Lower leg skin (tissue), 4 donors: ENCODE results near the gene UBR7. TPM values are rescaled to one million over a fixed set of nuclear protein-coding genes. Genes with fewer than 3 reads are reported as not detected.
A peak's percentile ranks its signal among the peaks of the same experiment; 100 is the strongest.
"Not testable (repeated sequence)": the region's sequence is repeated elsewhere in the genome, so short reads cannot be mapped to it uniquely, and the experiment has no call there.

Experiments
- DNase-seq, 2 donors: peaks; one replicate each; pipeline ENCODE4 v3.0.0-alpha.2; 2019; ENCODE audit warnings: low spot score in 2 of 2
- H3K4me3 ChIP-seq: fragments of 200-600 bp; sonication (generic); 2 replicates; pipeline ENCODE4 v1.5.1; 2017; ENCODE audit warnings: mild to moderate bottlenecking, low read depth; ENCODE audit not compliant: poor library complexity, severe bottlenecking
- POLR2A ChIP-seq, 2 donors: fragments of 450-650 bp; IDR thresholded peaks; one replicate each; pipeline ENCODE4 v1.6.1; 2016 to 2017; ENCODE audit warnings: antibody characterized with exemption in 2 of 2, mild to moderate bottlenecking in 1 of 2, moderate library complexity in 1 of 2
- WGBS, 2 donors: methylation state at CpG; one replicate each; pipeline ENCODE4 v1.1.5; 2018; 5-methylcytosine and 5-hydroxymethylcytosine counted together
- intact Hi-C: fragments of 100-400 bp; cut with DNase I; formaldehyde crosslinking; loops from one replicate; pipeline ENCODE4 v1.15.0; 2023; ENCODE audit warnings: low total_unique reads
- total RNA-seq, 4 donors: library from RNA; depleted of rRNA; stranded (reverse); fragments of >200 nt; gene quantifications; one replicate each; pipeline ENCODE4 v1.1.0, GENCODE V29; 2016
- TF ChIP-seq, protein P1 (sequence below), 3 donors: fragments of 450-650 bp; IDR thresholded peaks; one replicate each; pipeline ENCODE4 v1.5.1; 2016; ENCODE audit warnings: antibody characterized with exemption in 3 of 3, mild to moderate bottlenecking in 3 of 3, moderate library complexity in 2 of 3

The UBR7 gene
- total RNA-seq = 10 to 100 TPM; 20.3 to 36.5 (median 31.1) TPM

- peak within 1 kb of the TSS; percentile 74 for H3K4me3 ChIP-seq
- TF ChIP-seq, protein P1, sequence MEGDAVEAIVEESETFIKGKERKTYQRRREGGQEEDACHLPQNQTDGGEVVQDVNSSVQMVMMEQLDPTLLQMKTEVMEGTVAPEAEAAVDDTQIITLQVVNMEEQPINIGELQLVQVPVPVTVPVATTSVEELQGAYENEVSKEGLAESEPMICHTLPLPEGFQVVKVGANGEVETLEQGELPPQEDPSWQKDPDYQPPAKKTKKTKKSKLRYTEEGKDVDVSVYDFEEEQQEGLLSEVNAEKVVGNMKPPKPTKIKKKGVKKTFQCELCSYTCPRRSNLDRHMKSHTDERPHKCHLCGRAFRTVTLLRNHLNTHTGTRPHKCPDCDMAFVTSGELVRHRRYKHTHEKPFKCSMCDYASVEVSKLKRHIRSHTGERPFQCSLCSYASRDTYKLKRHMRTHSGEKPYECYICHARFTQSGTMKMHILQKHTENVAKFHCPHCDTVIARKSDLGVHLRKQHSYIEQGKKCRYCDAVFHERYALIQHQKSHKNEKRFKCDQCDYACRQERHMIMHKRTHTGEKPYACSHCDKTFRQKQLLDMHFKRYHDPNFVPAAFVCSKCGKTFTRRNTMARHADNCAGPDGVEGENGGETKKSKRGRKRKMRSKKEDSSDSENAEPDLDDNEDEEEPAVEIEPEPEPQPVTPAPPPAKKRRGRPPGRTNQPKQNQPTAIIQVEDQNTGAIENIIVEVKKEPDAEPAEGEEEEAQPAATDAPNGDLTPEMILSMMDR (IDR thresholded peaks at IDR 0.05) = no peak
- no peak for TF ChIP-seq POLR2A (IDR thresholded peaks at IDR 0.05)
- intact Hi-C loops = no loop called here
- WGBS, 2 donors = 0 to 1% methylated on average over 63 of the region's 65 CpGs
- DNase-seq = peak; percentile 95 to 99
These were observed at the start of gene UBR7, which contains the start of gene GON7 for GRCh38 chr14:93206793-93207467. UBR7 (plus strand) TSS chr14:93207256; CDS start chr14:93207292, 36 bp downstream. GON7 (minus strand) TSS chr14:93207065; CDS start chr14:93207037, 28 bp downstream.

- intact Hi-C loops, DNase-seq, H3K4me3 ChIP-seq: not testable (repeated sequence)
- 91 to 94% methylated on average over 7 of the region's 7 CpGs for WGBS, 2 donors
These were observed 48.7 kb upstream of the UBR7 start for GRCh38 chr14:93158349-93158748.

DNA sequence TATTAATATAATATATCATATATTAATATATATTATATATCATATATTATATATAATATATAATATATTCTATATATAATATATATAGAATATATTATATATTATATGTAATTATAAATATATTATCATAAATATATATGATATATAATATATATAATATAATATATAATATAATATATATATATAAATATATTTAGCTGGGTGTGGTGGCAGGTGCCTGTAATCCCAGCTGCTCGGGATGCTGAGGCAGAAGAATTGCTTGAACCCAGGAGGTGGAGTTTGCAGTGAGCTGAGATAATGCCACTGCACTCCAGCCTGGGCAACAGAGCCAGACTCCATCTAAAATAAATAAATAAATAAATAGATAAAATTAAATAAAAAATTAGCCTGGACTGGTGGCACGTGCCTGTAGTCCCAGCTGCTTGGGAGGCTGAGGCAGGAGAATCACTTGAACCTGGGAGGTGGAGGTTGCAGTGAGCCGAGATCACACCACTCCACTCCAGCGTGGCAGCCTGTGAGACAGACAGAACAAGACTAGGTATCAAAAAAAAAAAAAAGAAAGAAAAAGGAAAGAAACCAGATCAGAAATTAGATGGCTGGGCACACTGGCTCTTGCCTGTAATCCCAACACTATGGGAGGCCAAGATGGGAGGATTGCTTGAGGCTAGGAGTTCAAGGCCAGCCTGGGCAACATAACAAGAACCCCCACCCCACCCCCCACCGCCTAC, 47.3 kb upstream of the UBR7 start:
- DNase-seq, intact Hi-C loops, H3K4me3 ChIP-seq: not testable (repeated sequence)
- 59 to 65% methylated on average over 5 of the region's 5 CpGs for WGBS, 2 donors

DNA sequence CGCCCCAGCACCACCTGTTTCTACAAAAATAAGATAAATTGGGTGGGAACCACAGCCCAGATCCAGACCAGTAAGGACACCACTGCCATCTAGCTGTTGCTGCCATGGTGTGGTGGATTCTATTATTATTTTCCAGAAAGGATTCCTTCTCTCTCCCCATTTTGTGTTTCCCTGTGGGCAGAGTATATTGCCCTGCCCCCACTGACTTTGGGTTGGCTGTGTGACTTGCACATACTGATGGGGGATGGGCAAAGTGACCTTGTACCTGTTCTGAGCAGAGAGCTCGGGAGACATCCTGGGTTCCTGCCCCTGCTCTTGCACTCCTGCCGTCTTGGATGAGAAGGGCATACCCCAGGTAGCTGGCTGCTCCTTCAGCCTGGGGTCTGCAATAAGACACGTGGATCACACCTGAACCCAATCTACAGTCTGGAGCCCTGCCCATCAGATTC, 46.7 kb upstream of the UBR7 start:
- WGBS, 2 donors = 38 to 40% methylated on average over 4 of the region's 4 CpGs
- no peak for TF ChIP-seq POLR2A (IDR thresholded peaks at IDR 0.05)
- TF ChIP-seq, protein P1 (IDR thresholded peaks at IDR 0.05) = no peak
- intact Hi-C loops = no loop called here
- no peak for DNase-seq
- no peak overlapping the region for H3K4me3 ChIP-seq

GRCh38 chr14:93161411-93161940, 45.6 kb upstream of the UBR7 start:
- intact Hi-C loops = no loop called here
- no peak for TF ChIP-seq POLR2A (IDR thresholded peaks at IDR 0.05)
- TF ChIP-seq, protein P1 (IDR thresholded peaks at IDR 0.05) = no peak
- no peak overlapping the region for H3K4me3 ChIP-seq
- DNase-seq = no peak
- WGBS, 2 donors = 59 to 64% methylated on average over 4 of the region's 4 CpGs

DNA sequence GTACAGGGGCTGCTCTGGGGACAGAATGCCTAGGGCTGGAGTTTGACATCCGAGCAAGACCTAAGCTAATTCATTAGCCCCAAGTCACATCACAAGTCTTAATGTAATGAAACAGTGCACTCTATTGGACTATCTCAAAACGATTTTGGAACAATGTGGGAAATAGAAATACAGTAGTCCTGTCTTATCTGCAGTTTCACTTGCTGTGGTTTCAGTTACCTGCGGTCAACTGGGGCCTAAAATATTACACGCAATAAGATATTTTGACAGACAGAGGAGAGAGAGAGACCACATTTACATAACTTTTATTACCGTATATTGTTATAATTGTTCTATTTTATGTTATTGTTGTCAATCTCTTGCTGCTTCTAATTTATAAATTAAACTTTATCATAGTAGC, 43.5 kb upstream of the UBR7 start:
- intact Hi-C loops = no loop called here
- DNase-seq = no peak
- no peak overlapping the region for H3K4me3 ChIP-seq
- TF ChIP-seq POLR2A (IDR thresholded peaks at IDR 0.05) = no peak
- TF ChIP-seq, protein P1 (IDR thresholded peaks at IDR 0.05) = no peak
- WGBS, 2 donors = 64 to 77% methylated on average over 5 of the region's 5 CpGs

DNA sequence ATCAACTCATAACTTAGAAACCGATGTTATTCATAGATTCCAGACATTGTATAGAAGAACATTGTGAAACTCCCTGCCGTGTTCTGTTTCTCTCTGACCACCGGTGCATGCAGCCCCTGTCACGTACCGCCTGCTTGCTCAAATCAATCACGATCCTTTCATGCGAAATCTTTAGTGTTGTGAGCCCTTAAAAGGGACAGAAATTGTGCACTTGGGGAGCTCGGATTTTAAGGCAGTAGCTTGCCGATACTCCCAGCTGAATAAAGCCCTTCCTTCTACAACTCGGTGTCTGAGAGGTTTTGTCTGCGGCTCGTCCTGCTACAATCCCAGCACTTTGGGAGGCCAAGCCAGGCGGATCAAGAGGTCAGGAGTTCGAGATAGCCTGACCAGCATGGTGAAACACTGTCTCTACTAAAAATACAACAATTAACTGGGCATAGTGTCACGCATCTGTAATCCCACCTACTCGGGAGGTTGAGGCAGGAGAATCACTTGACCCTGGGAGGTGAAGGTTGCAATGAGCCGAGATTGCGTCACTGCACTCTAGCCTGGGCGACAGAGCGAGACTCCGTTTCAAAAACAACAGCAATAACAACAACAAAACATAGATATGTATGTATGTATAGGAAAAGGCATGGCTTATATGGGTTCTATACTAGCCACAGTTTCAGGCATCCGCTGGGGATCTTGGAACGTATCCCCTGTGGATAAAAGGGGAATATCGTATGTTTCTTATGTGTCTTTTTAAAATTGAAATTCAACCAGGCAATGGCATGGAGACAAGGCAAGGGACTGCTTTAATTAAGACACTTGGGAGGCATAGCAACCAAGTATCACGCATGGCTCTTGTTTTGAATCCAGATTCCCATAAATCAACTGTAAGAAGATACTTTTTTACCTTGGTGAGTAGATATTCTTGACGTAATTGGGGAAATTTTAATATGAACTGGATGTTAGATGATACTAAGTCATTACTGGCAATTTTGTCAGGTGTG, 41.5 kb upstream of the UBR7 start:
- intact Hi-C loops, DNase-seq, H3K4me3 ChIP-seq: not testable (repeated sequence)
- 82 to 85% methylated on average over 26 of the region's 26 CpGs for WGBS, 2 donors

GRCh38 chr14:93168610-93169009, 38.4 kb upstream of the UBR7 start:
- 85 to 90% methylated on average over 9 of the region's 9 CpGs for WGBS, 2 donors
- H3K4me3 ChIP-seq, DNase-seq, intact Hi-C loops: not testable (repeated sequence)

DNA sequence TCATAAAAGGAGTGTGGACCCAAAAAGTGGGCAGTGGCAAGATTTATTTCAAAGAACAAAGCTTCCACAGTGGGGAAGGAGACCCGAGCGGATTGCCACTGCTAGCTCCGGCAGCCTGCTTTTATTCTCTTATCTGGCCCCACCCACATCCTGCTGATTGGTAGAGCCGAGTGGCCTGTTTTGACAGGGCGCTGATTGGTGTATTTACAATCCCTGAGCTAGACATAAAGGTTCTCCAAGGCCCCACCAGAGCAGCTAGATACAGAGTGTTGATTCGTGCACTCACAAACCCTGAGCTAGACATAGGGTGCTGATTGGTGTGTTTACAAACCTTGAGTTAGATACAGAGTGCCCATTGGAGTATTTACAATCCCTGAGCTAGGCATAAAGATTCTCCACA, 37.4 kb upstream of the UBR7 start:
- 81 to 83% methylated on average over 6 of the region's 6 CpGs for WGBS, 2 donors
- intact Hi-C loops, H3K4me3 ChIP-seq, DNase-seq: not testable (repeated sequence)
